Activated CD4-positive, alpha-beta T cell treated with anti-CD3 and anti-CD28 coated beads, Interleukin-2, amount 50 U/mL, for 1 hour (primary cell): ENCODE measurements around the gene RIPPLY1.

Experiments
- DNase-seq: peaks from one replicate; pipeline ENCODE4 v3.0.0-alpha.2; 2020

The RIPPLY1 gene, protein sequence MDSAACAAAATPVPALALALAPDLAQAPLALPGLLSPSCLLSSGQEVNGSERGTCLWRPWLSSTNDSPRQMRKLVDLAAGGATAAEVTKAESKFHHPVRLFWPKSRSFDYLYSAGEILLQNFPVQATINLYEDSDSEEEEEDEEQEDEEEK

DNA sequence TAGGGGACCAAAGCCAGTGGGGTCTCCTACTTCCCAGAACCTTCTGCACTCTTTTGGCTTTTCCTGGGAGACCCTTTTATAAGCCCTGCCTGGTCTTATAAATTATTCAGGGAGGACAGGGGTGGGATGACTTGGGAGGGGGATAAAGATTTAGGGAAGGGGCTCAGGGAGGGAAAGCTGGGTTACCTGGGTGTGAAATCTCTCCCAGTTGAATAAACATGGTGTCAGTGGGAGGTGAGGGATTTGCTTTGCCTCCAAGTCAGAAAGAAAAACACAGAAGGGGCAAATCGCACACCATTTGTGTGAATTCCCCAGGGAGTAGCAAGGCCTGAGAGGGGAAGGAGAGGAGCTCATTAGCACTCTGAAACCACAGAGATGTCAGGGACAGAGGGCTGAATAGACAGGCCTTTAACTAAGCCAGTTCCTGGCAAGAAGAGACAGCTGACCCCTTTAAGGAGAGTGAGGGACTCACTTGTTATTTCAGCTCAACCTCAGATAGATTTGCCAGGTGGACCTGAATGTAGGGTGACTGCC, at the start of gene RIPPLY1:
Gene RIPPLY1, minus strand, starts transcription at position 51 of the 534 bp plus-strand sequence. CDS start 54 bp downstream, outside the sequence.
- no peak for DNase-seq

GRCh38 chrX:106952538-106952937, 49.4 kb upstream of the RIPPLY1 start:
- no peak for DNase-seq

DNA sequence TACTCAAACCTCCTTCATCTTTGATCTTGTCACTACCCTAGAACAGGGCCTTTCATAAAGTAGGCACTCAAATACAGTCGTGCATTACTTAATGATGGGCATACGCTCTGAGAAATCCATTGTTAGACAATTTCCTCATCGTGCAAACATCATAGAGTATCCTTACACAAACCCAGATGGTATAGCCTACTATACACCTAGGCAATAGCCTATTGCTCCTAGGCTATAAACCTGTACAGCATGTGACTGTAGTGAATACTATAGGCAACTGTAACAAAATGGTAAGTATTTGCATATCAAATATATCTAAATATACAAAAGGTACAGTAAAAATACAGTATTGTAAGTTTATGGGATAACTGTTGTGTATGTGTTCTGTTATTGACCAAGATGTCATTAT, 48.9 kb upstream of the RIPPLY1 start:
- DNase-seq: no peak

GRCh38 chrX:106951230-106951629, 48.1 kb upstream of the RIPPLY1 start:
- DNase-seq: no peak

- DNase-seq: no peak
These were observed 47.2 kb upstream of the RIPPLY1 start for GRCh38 chrX:106950381-106950780.

DNA sequence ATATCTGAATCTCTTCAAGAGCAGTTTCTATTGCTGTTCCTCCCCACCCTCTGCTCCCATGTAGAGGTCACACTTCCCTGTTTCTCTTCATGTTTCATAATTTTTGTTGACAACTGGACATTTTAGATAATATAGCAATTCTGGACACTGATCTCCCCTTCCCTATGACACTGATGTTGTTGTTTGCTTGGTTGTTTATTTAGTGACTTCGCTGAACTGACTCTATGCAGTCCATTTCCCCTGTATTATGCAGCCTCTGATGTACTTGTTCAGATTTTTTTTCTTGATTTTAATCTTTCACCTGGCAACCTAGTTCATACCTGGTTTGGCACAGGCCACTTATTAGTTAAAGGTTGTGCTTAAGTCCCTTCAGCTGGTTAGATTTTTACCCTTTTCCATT, 46.2 kb upstream of the RIPPLY1 start:
- DNase-seq: no peak

DNA sequence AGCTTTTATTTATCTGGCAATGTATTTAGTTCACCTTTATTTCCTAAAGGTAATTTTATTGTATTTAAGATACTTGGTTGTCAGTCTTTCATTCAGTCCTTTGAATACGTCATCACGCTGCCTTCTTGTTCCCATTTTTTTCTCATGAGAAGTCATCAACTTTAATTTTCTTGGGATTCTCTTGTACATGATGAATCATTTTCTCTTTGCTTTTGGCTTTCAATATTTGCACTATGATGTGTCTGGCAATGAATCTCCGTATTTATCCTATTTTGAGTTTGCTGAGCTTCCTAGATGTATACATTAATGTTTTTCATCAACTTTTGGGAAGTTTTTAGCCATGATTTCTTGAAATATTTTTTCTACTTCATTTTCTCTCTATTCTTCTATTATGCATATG, 45.5 kb upstream of the RIPPLY1 start:
- no peak for DNase-seq

GRCh38 chrX:106946464-106946863, 43.3 kb upstream of the RIPPLY1 start:
- no peak for DNase-seq

DNA sequence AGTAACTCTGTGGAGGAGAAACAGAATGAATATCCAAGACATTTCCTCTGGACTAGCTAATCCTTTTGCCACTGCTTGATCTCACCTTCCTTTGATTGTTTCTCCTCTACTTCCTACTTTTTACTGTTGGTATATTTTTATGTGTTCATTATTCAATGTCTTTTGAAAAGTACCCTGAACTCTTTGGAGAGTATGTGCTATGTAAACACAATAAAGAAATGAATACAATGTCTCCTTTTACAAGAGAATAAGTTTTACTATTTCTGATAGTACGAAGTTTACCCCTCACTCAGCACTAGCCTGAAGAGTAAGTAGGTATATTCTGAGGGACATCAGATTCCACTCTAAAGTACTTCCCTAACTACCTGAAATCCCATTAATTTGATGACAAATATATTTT, 36.9 kb upstream of the RIPPLY1 start:
- no peak for DNase-seq

DNA sequence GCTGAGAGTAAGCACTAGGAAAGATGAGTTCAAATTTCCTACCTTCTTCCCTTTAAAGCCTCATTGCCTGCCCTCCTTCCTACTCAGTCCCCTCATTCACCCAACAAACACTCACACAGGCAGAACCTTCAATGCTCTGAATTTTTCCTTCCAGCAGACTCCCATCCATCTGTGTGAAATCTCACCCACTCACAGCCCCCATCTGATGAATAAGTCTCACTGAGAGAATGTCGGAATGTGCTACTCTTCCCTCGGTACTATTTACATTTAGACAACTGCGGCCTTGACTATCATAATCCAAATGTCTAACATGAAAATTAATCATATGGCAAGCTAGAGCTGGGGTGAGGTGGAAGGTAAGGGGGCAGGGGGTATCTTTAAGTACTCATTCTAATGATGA, 36.4 kb upstream of the RIPPLY1 start:
- DNase-seq: no peak

DNA sequence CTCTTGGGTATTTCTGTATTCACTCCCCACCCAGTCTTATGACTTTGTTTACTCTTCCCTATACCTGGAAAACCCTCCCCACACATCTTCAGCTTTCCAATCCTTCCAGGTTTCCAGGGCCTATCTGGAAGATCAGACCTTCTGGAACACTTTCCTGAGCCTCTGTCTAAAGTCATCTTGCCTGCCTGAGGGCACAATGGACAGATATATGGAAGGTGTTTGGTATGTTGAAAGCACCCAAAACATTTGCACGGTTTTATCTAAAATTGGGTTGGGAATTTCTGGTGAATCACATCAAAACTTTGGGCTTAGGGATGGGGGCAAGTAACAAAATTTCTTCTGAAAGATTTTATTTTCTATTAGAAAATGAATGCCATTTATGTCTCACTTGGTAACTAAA, 33.1 kb upstream of the RIPPLY1 start:
- no peak for DNase-seq

GRCh38 chrX:106935175-106935574, 32.0 kb upstream of the RIPPLY1 start:
- no peak for DNase-seq

GRCh38 chrX:106933538-106933961, 30.4 kb upstream of the RIPPLY1 start:
- no peak for DNase-seq

DNA sequence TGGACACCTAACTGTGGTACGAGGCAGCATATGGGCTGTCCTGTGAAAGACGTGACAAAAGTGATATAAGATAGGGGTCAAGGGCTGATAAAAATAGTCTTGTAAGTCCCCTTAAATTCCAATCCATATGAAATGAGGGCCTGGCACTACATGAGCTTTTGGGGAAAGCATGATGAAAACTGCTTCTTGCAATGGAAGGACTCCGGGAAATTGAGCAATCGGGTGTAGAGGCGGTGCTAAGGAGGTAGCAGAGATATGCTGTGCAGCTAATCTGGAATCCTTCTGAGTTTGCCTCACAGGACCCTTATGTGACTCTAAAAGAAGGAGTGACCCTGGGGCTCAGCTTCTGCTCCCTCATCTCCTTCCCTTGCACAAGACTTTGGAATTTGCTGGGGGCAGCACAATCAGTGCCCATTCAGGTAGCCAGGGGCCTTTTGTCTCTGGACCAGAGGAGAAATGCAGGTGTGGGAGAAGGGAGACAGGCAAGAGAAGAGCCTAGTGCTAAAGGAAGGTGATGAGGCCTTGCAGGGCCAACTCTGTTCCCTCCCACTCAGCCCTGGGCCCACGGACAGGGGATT, 29.9 kb upstream of the RIPPLY1 start:
- no peak for DNase-seq

- no peak for DNase-seq
These were observed 29.4 kb upstream of the RIPPLY1 start for GRCh38 chrX:106932492-106932923.

GRCh38 chrX:106931831-106932491, 28.8 kb upstream of the RIPPLY1 start:
- DNase-seq: no peak

DNA sequence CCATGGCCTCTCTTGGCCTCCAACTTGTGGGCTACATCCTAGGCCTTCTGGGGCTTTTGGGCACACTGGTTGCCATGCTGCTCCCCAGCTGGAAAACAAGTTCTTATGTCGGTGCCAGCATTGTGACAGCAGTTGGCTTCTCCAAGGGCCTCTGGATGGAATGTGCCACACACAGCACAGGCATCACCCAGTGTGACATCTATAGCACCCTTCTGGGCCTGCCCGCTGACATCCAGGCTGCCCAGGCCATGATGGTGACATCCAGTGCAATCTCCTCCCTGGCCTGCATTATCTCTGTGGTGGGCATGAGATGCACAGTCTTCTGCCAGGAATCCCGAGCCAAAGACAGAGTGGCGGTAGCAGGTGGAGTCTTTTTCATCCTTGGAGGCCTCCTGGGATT, 25.1 kb upstream of the RIPPLY1 start:
- DNase-seq: no peak

- DNase-seq: no peak
These were observed 24.6 kb upstream of the RIPPLY1 start for GRCh38 chrX:106927700-106928099.

DNA sequence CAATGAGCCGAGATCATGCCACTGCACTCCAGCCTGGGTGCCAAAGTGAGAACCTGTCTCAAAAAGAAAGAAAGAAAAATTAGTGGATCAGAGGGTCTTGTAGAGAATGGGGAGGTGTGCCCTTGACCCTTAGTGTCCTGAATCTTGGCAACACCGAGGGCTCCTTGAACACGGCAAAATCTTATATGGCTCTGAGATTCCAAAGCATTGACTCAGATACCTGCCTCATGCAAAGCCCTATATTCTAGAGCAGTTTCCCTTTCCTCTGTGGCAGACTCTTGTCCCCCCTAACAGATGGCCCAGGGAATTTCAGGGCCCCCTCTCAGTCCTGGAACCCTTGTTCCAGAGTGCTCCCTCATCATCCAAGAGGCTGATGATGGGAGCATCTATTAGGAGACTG, 23.9 kb upstream of the RIPPLY1 start:
- no peak for DNase-seq

DNA sequence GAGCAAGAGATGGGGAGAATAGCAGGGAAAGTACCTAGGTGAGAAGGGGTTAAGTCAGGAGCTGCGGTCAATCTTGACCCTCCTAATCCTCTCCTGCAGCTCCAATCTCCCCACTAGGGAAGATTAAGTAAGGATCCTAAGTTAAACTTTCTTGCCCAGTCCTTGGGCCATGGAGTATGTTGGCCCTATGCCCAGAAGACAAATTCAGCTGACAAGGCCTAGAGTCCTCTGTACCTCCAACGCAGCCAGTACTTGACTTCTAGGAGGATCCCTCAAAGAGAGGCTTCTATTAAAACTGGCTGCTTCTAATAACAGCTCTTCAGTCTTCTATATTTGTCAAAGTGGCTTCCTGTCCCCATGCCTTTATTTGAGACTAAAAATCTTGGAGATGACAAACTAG, 18.5 kb upstream of the RIPPLY1 start:
- no peak for DNase-seq

DNA sequence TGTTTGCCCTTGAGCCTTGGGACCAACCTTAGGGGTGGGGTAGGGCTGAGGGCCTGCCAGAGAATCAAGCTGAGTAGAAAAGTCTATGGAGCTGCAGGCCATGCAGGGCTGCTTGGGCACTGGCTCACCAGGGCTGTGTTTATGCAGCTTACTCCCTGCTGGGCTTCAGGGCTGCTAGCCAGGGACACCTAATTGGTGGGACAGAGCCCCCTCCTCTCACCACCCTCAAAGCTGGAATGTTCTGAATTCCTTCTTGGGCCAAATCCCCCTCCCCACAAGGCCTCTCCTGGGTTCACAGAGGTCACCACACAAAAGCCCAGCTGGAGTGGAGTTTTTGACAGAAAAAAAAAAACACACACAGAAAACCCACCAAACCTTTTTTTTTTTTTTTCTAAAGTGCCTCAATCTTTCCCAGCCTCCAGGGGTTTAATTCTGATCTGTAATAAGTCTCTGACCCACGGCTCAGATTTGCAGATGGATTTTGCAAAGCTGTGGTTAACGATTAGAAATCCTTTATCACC, 16.9 kb upstream of the RIPPLY1 start, which contains the start of gene CLDN2:
Gene CLDN2, plus strand, starts transcription at position 471 of the 521 bp plus-strand sequence. CDS start 7,827 bp downstream, outside the sequence.
- DNase-seq: no peak

GRCh38 chrX:106917830-106918500, 14.8 kb upstream of the RIPPLY1 start:
- DNase-seq: no peak

DNA sequence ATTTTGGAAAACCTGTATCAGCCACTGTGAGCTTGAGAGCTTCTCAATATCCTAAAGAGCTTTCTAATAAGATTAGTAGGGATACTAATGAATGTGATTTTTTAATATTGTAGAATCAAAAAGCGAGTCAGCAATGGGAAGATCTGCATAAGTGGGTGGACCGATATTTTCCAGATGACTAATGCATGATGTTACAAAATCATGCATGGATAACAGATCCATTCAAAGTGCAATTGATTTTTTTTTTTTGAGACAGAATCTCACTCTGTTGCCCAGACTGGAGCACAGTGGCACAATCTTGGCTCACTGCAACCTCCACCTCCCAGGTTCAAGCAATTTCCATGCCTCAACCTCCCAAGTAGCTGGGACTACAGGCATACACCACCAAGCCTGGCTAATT, 9.7 kb upstream of the RIPPLY1 start:
- DNase-seq: no peak
